H1 (cell line): ENCODE measurements around the gene EPB41L1. TPM values are rescaled to one million over a fixed set of nuclear protein-coding genes. Genes with fewer than 3 reads are reported as not detected.

Experiments used
- CTCF ChIA-PET: fragments of 300-600 bp; sonication (Branson Sonifier 250); formaldehyde crosslinking; loops from one replicate; lab custom pipeline; 2021; ENCODE audit not compliant: partially characterized antibody; lab: Charles Lee
- POLR2A ChIA-PET: fragments of 300-600 bp; sonication (Branson Sonifier 250); formaldehyde crosslinking; loops from one replicate; lab custom pipeline; 2021; ENCODE audit warnings: inconsistent platforms; ENCODE audit not compliant: partially characterized antibody; lab: Charles Lee
- DNase-seq, 2 experiments: peaks; one replicate each; pipeline versions ENCODE4 v3.0.0 to v3.0.0-alpha.2; 2010 to 2022; ENCODE audit warnings: low spot score in 2 of 2, low read depth in 1 of 2, mixed read lengths in 1 of 2
- FAIRE-seq: peaks from 2 replicates; lab custom pipeline; 2011; peaks lifted over from hg19 to GRCh38; lab: Jason Lieb, UNC
- H2AFZ ChIP-seq: 2 replicates; pipeline ENCODE4 v1.8.1; 2012; ENCODE audit warnings: low read length, inconsistent platforms
- H2AK5ac ChIP-seq: 2 replicates; pipeline ENCODE4 v1.6.1; 2013; ENCODE audit warnings: low read depth, low read length
- H2BK120ac ChIP-seq: replicated peaks from 2 replicates; pipeline ENCODE3; 2013; ENCODE audit warnings: low read depth, low read length, inconsistent platforms
- H2BK12ac ChIP-seq: 2 replicates; pipeline ENCODE4 v1.6.1; 2013; ENCODE audit warnings: low read depth, low read length
- H2BK15ac ChIP-seq: 2 replicates; pipeline ENCODE4 v1.6.1; 2013; ENCODE audit warnings: low read length
- H2BK20ac ChIP-seq: 2 replicates; pipeline ENCODE4 v1.6.1; 2013; ENCODE audit warnings: low read length
- H2BK5ac ChIP-seq: 2 replicates; pipeline ENCODE4 v1.6.1; 2013; ENCODE audit warnings: low read depth, low read length
- H3K14ac ChIP-seq: 2 replicates; pipeline ENCODE4 v1.6.1; 2013; ENCODE audit warnings: inconsistent platforms; ENCODE audit not compliant: insufficient read length
- H3K18ac ChIP-seq: 2 replicates; pipeline ENCODE4 v1.6.1; 2013; ENCODE audit warnings: low read length; ENCODE audit errors: extremely low read depth
- H3K23ac ChIP-seq: 2 replicates; pipeline ENCODE4 v1.6.1; 2013; ENCODE audit warnings: inconsistent platforms; ENCODE audit not compliant: insufficient read length
- H3K23me2 ChIP-seq: 2 replicates; pipeline ENCODE4 v1.6.1; 2013; ENCODE audit warnings: low read depth, low read length
- H3K27ac ChIP-seq: 2 replicates; pipeline ENCODE4 v1.6.1; 2011; ENCODE audit warnings: low read depth, low read length, inconsistent platforms
- H3K27me3 ChIP-seq, 4 experiments: replicated peaks in 1 of 4; 1 replicate in 1 of 4; 2 replicates in 3 of 4; pipeline versions ENCODE4 v1.6.1 to v1.8.1; 2011 to 2013; ENCODE audit warnings: low read length in 3 of 4, mild to moderate bottlenecking in 3 of 4, inconsistent platforms in 2 of 4, mixed read lengths in 2 of 4, moderate library complexity in 1 of 4; ENCODE audit not compliant: control insufficient read depth in 3 of 4, insufficient read depth in 3 of 4; ENCODE audit errors: extremely low read depth in 1 of 4
- H3K36me3 ChIP-seq, 4 experiments: 2 replicates each; pipeline versions ENCODE4 v1.6.1 to v1.8.1; 2011 to 2013; ENCODE audit warnings: mild to moderate bottlenecking in 4 of 4, low read length in 3 of 4, moderate library complexity in 2 of 4, control low read depth in 1 of 4, inconsistent platforms in 1 of 4; ENCODE audit not compliant: insufficient read depth in 4 of 4, control insufficient read depth in 2 of 4
- H3K4ac ChIP-seq: replicated peaks from 2 replicates; pipeline ENCODE3; 2013; ENCODE audit warnings: low read length, low read depth, mixed read lengths, inconsistent platforms; ENCODE audit not compliant: insufficient read length
- H3K4me1 ChIP-seq, 4 experiments: replicated peaks in 1 of 4; 1 replicate in 1 of 4; 2 replicates in 3 of 4; pipeline versions ENCODE4 v1.6.1 to v1.8.1; 2011 to 2013; ENCODE audit warnings: low read length in 3 of 4, inconsistent platforms in 2 of 4, mixed read lengths in 1 of 4; ENCODE audit not compliant: insufficient read depth in 4 of 4, control insufficient read depth in 3 of 4
- H3K4me2 ChIP-seq, 2 experiments: 2 replicates each; pipeline versions ENCODE4 v1.6.1 to v1.8.1; 2011 to 2013; ENCODE audit warnings: low read depth in 2 of 2, low read length in 2 of 2, control low read depth in 1 of 2, inconsistent platforms in 1 of 2, mild to moderate bottlenecking in 1 of 2; ENCODE audit not compliant: insufficient read depth in 1 of 2
- H3K4me3 ChIP-seq, 4 experiments: fragments of 200-600, 300-600 bp in 1 of 4; sonication (generic), shearing (Covaris generic), sonication (Bioruptor Twin) in 1 of 4; 2 replicates each; pipeline versions ENCODE4 v1.5.1 to v1.8.1; 2011 to 2016; ENCODE audit warnings: low read length in 4 of 4, low read depth in 3 of 4, control low read depth in 2 of 4, inconsistent platforms in 2 of 4, mild to moderate bottlenecking in 2 of 4, mixed read lengths in 1 of 4, moderate library complexity in 1 of 4; ENCODE audit not compliant: insufficient read depth in 2 of 4; ENCODE audit errors: extremely low read depth in 1 of 4
- H3K56ac ChIP-seq: replicated peaks from 2 replicates; pipeline ENCODE3; 2013; ENCODE audit warnings: low read depth, mild to moderate bottlenecking, mixed read lengths, low read length, inconsistent platforms; ENCODE audit not compliant: insufficient read length
- H3K79me1 ChIP-seq: 2 replicates; pipeline ENCODE4 v1.6.1; 2013; ENCODE audit warnings: low read depth, low read length, control low read depth
- H3K79me2 ChIP-seq, 2 experiments: 2 replicates each; pipeline versions ENCODE4 v1.6.1 to v1.8.1; 2012 to 2013; ENCODE audit warnings: low read length in 2 of 2, mild to moderate bottlenecking in 2 of 2, inconsistent platforms in 1 of 2; ENCODE audit not compliant: insufficient read depth in 2 of 2, control insufficient read depth in 1 of 2
- H3K9ac ChIP-seq, 4 experiments: replicated peaks in 1 of 4; 1 replicate in 1 of 4; 2 replicates in 3 of 4; pipeline versions ENCODE4 v1.6.1 to v1.8.1; 2011 to 2013; ENCODE audit warnings: low read depth in 3 of 4, low read length in 3 of 4, control low read depth in 2 of 4, mild to moderate bottlenecking in 2 of 4, moderate library complexity in 2 of 4, inconsistent platforms in 1 of 4; ENCODE audit errors: extremely low read depth in 1 of 4
- H3K9me3 ChIP-seq, 2 experiments: 2 replicates each; pipeline versions ENCODE4 v1.6.1 to v1.8.1; 2012 to 2013; ENCODE audit warnings: mild to moderate bottlenecking in 2 of 2, moderate library complexity in 2 of 2, control low read depth in 1 of 2, inconsistent platforms in 1 of 2, low read depth in 1 of 2, low read length in 1 of 2, mixed read lengths in 1 of 2; ENCODE audit not compliant: insufficient read depth in 2 of 2
- H4K20me1 ChIP-seq, 2 experiments: replicated peaks in 1 of 2; 2 replicates each; pipeline versions ENCODE3 to v1.8.1; 2011 to 2013; ENCODE audit warnings: inconsistent platforms in 2 of 2, low read length in 2 of 2, mild to moderate bottlenecking in 1 of 2; ENCODE audit not compliant: insufficient read depth in 2 of 2, control insufficient read depth in 1 of 2
- H4K5ac ChIP-seq: 2 replicates; pipeline ENCODE4 v1.6.1; 2013; ENCODE audit warnings: low read length, low read depth, mixed read lengths, inconsistent platforms; ENCODE audit not compliant: insufficient read length
- H4K8ac ChIP-seq: 2 replicates; pipeline ENCODE4 v1.8.0; 2013; ENCODE audit warnings: mild to moderate bottlenecking, moderate library complexity, low read length, inconsistent platforms; ENCODE audit not compliant: insufficient read depth; ENCODE audit errors: extremely low read depth
- H4K91ac ChIP-seq: replicated peaks from 2 replicates; pipeline ENCODE3; 2013; ENCODE audit warnings: low read length, mixed read lengths, inconsistent platforms; ENCODE audit not compliant: insufficient read length
- KDM1A ChIP-seq: fragments of 200-600, 300-600 bp; sonication (generic); IDR thresholded peaks from 2 replicates; pipeline ENCODE4 v1.7.1; 2016; ENCODE audit warnings: mild to moderate bottlenecking, low read length, borderline replicate concordance
- RAD21 ChIP-seq, 2 experiments: IDR thresholded peaks in 1 of 2; conservative IDR thresholded peaks in 1 of 2; 2 replicates each; pipeline ENCODE4 v1.6.1; 2011; ENCODE audit warnings: low read depth in 2 of 2, low read length in 2 of 2, improper control_type of control experiment in 1 of 2, inconsistent platforms in 1 of 2, mild to moderate bottlenecking in 1 of 2, moderate library complexity in 1 of 2
- SP1 ChIP-seq: IDR thresholded peaks from 2 replicates; pipeline ENCODE4 v1.6.1; 2011; ENCODE audit warnings: low read depth, low read length
- TAF7 ChIP-seq: optimal IDR thresholded peaks from 2 replicates; pipeline ENCODE3; 2011; ENCODE audit warnings: low read depth, mild to moderate bottlenecking, inconsistent platforms, low read length, moderate library complexity, borderline replicate concordance
- WGBS, 2 experiments: shearing (Covaris generic) in 1 of 2; methylation state at CpG; one replicate each; pipeline versions ENCODE4 v1.1.6 to v1.1.7; 2013 to 2015; ENCODE audit warnings: low lambda C conversion rate in 2 of 2, mixed read lengths in 2 of 2, inconsistent platforms in 1 of 2, low coverage in 1 of 2, missing lambda C conversion rate in 1 of 2; ENCODE audit not compliant: insufficient replicate concordance in 2 of 2, insufficient coverage in 1 of 2, insufficient read length in 1 of 2; ENCODE audit errors: extremely low coverage in 1 of 2, missing lambda C conversion rate in 1 of 2; 5-methylcytosine and 5-hydroxymethylcytosine counted together
- polyA plus RNA-seq, 7 experiments: library from polyadenylated mRNA; depleted of rRNA in 3 of 7; stranded (reverse) in 5 of 7; unstranded in 2 of 7; fragments of >200 nt in 5 of 7; fragments of 200-250 nt in 2 of 7; gene quantifications; 1 replicate in 5 of 7; 2 replicates in 1 of 7; 4 replicates in 1 of 7; pipeline versions ENCODE4 v1.2.1 to v1.2.3, GENCODE V29; 2011 to 2013; ENCODE audit warnings: missing spikeins in 2 of 7, mixed read lengths in 2 of 7
- total RNA-seq: library from RNA; stranded (reverse); fragmentation: NEBNext Ultra II Directional; extraction: Animal tissue kit (Norgen Biotek cat#: 25700); gene quantifications from 2 replicates; pipeline ENCODE4 v1.2.1, GENCODE V29; 2021

Gene EPB41L1
- total and polyA plus RNA-seq, 2 of the 8 experiments (the other 6 are each of a cell fraction or from before 2014, with no cell fraction given) = 14.8 to 36.0 TPM

GRCh38 chr20:36107881-36108280, 46.7 kb upstream of the EPB41L1 start:
- Histone ChIP-seq H2BK15ac (no peak overlapping the region), H2BK20ac (no peak overlapping the region), H3K4me2 (no peak overlapping the region), H3K9ac (no peak overlapping the region), H2BK5ac (no peak overlapping the region), H3K56ac (no peak overlapping the region), H3K4me1 (peaks cover 0 to 9% (median 2%) of the 10 kb centered on the region in 4 experiments; a peak in 2 of 7 replicates), H3K79me1 (no peaks in the 10 kb centered on the region; the same call in 1 of the 2 replicates)
- POLR2A ChIA-PET = no interaction called here
- FAIRE-seq = no peak
- TF ChIP-seq TAF7 (no peak), SP1 (no peak), RAD21 (IDR thresholded peaks at IDR 0.05 in 1 of 2, conservative IDR thresholded peaks at IDR 0.05 in 1 of 2; ENCODE audit: low read depth in 2 of 2, low read length in 2 of 2) (no peak), KDM1A (no peak)
- TF ChIP-seq, all 59 proteins: peak for 0
- DNase-seq = no peak
- H3K23me2 ChIP-seq = no peaks in the 10 kb centered on the region; the same call in 1 of the 2 replicates
- H3K27ac ChIP-seq = no peak overlapping the region
- no peak overlapping the region for H2AK5ac ChIP-seq
- no peaks in the 10 kb centered on the region for H3K36me3 ChIP-seq
- H3K4me3 ChIP-seq = no peak overlapping the region
- H3K79me2 ChIP-seq = no peaks in the 10 kb centered on the region
- no peak overlapping the region for H3K14ac ChIP-seq
- H4K5ac ChIP-seq = no peak overlapping the region
- no peak overlapping the region for H3K18ac ChIP-seq
- H3K4ac ChIP-seq = no peak overlapping the region
- no peak overlapping the region for H2BK12ac ChIP-seq
- 0 out of 7 replicates have a peak, but pooled peaks cover 0 to 7% (median 0%) of the 10 kb centered on the region in 4 experiments for H3K27me3 ChIP-seq
- H4K20me1 ChIP-seq = peaks cover 0 to 2% of the 10 kb centered on the region in 2 experiments
- H4K91ac ChIP-seq = no peak overlapping the region
- H3K23ac ChIP-seq = no peak overlapping the region
- no peak overlapping the region for H2AFZ ChIP-seq
- no peak overlapping the region for H2BK120ac ChIP-seq
- CTCF ChIA-PET = interaction anchor here (0.6 to 3.3 kb wide), 5 partner anchors 9 to 454 kb away, joined by 3 to 14 read pairs (median 4); no protein-coding TSS in a partner anchor
- H4K8ac ChIP-seq = no peak overlapping the region
- 72% methylated on average over 1 of the region's 1 CpG; no CpG with 5 or more reads in 1 of the 2 experiments for WGBS, 2 experiments
- no peaks in the 10 kb centered on the region for H3K9me3 ChIP-seq
